ENCODE measurements around the gene CCT3. TPM values are rescaled to one million over a fixed set of nuclear protein-coding genes. Genes with fewer than 3 reads are reported as not detected.

The CCT3 gene
- total RNA-seq, 1 experiment from 2014 or later: 619 TPM

DNA sequence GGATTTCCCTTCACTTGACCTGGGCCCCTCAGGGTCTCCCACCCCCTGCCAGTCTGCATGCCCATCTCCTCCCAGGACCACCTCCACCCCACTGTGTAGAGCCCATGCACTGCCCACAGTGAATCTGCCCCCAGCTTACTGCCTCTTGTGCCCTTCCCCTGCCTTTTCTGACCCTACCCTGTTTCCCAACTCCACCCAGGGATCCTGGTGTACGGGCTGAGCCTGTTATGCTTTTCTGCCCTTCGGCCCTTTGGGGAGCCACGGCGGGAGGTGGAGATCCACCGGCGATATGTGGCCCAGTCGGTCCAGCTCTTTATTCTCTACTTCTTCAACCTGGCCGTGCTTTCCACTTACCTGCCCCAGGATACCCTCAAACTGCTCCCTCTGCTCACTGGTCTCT, 52.0 kb downstream of the CCT3 start:
- Histone ChIP-seq H2AFZ (ENCODE audit: low read depth, low read length, poor library complexity, severe bottlenecking) (no peak overlapping the region), H3K9ac (ENCODE audit: low read length) (no peak overlapping the region), H3K4me3 (replicated peaks in 1 of 2; ENCODE audit: low read depth in 1 of 2, low read length in 2 of 2) (no peak overlapping the region), H3K27me3 (ENCODE audit: insufficient read depth, low read length) (no peaks in the 10 kb centered on the region), H3K9me2 (ENCODE audit: insufficient read depth) (no peaks in the 10 kb centered on the region), H3K79me2 (ENCODE audit: insufficient read depth, low read length) (peaks cover 24% of the 10 kb centered on the region), H3K4me2 (ENCODE audit: low read length) (no peak overlapping the region), H3K27ac (ENCODE audit: low read depth, low read length) (no peak overlapping the region), H3K36me3 (ENCODE audit: control insufficient read depth in 1 of 2, insufficient read depth in 2 of 2, low read length in 2 of 2) (no peaks in the 10 kb centered on the region), H4K20me1 (ENCODE audit: insufficient read depth) (peaks cover 4% of the 10 kb centered on the region; the same call in 1 of the 2 replicates), H3K9me3 (ENCODE audit: control insufficient read depth in 1 of 2, insufficient read depth in 1 of 2, low read depth in 1 of 2, low read length in 2 of 2) (no peaks in the 10 kb centered on the region), H3K4me1 (ENCODE audit: control insufficient read depth in 1 of 2, insufficient read depth in 2 of 2, low read length in 2 of 2) (peaks cover 18 to 22% of the 10 kb centered on the region in 2 experiments)
- no TSS peak for BruUV-seq (replicated peaks)
- ChIA-PET POLR2A (no interaction called here), CTCF (no interaction called here), RAD21 (ENCODE audit: low non-redundant PET in 1 of 2, low total read pairs in 2 of 2, uncharacterized antibody in 2 of 2, unreplicated experiment in 2 of 2) (no interaction called here)
- ATAC-seq (no peak), DNase-seq (ENCODE audit: low read depth, low spot score) (no peak)
- intact Hi-C loops (cut with micrococcal nuclease): no loop called here
- no peak for TF ChIP-seq SRF (IDR thresholded peaks at IDR 0.05; ENCODE audit: low read depth)
- TF ChIP-seq SIN3A (IDR thresholded peaks at IDR 0.05; ENCODE audit: low read depth): no peak
- TF ChIP-seq YY1 (IDR thresholded peaks at IDR 0.05; ENCODE audit: extremely low read depth, insufficient replicate concordance, low read depth, low read length): no peak
- TF ChIP-seq CBX3 (IDR thresholded peaks at IDR 0.05; ENCODE audit: low read depth): no peak
- TF ChIP-seq SP1 (IDR thresholded peaks at IDR 0.05; ENCODE audit: low read depth): no peak
- TF ChIP-seq, protein P1, sequence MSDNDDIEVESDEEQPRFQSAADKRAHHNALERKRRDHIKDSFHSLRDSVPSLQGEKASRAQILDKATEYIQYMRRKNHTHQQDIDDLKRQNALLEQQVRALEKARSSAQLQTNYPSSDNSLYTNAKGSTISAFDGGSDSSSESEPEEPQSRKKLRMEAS (IDR thresholded peaks at IDR 0.05): no peak
- no peak for TF ChIP-seq POLR2AphosphoS5 (IDR thresholded peaks at IDR 0.05; ENCODE audit: low read depth, low read length)
- TF ChIP-seq JUND (IDR thresholded peaks at IDR 0.05): no peak
- no peak for TF ChIP-seq EZH2 (IDR thresholded peaks at IDR 0.05)
- TF ChIP-seq POLR2A (IDR thresholded peaks at IDR 0.05; ENCODE audit: borderline replicate concordance, extremely low read depth, insufficient read depth, insufficient read length): no peak
- TF ChIP-seq CEBPB (IDR thresholded peaks at IDR 0.05; ENCODE audit: low read depth): no peak

DNA sequence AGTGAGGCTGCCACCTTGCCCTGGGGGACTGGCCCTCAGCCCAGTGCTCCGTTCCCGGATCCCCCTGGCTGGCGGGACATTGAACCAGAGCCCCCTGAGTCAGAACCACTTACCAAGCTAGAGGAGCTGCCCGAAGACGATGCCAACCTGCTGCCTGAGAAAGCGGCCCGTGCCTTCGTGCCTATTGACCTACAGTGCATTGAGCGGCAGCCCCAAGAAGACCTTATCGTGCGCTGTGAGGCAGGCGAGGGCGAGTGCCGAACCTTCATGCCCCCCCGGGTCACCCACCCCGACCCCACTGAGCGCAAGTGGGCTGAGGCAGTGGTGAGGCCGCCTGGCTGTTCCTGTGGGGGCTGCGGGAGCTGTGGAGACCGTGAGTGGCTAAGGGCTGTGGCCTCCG, 52.7 kb downstream of the CCT3 start:
- H3K27me3 ChIP-seq (ENCODE audit: insufficient read depth, low read length): no peaks in the 10 kb centered on the region
- H3K4me2 ChIP-seq (ENCODE audit: low read length): no peak overlapping the region
- H3K9me3 ChIP-seq (ENCODE audit: control insufficient read depth in 1 of 2, insufficient read depth in 1 of 2, low read depth in 1 of 2, low read length in 2 of 2): no peaks in the 10 kb centered on the region
- H3K4me1 ChIP-seq (ENCODE audit: control insufficient read depth in 1 of 2, insufficient read depth in 2 of 2, low read length in 2 of 2): peaks cover 24 to 27% of the 10 kb centered on the region in 2 experiments
- H4K20me1 ChIP-seq (ENCODE audit: insufficient read depth): peaks cover 4% of the 10 kb centered on the region; the same call in 1 of the 2 replicates
- BruUV-seq (replicated peaks): no TSS peak
- H2AFZ ChIP-seq (ENCODE audit: low read depth, low read length, poor library complexity, severe bottlenecking): no peak overlapping the region
- H3K9ac ChIP-seq (ENCODE audit: low read length): no peak overlapping the region
- ATAC-seq (no peak), DNase-seq (ENCODE audit: low read depth, low spot score) (no peak)
- CTCF ChIA-PET: no interaction called here
- intact Hi-C loops (cut with micrococcal nuclease): no loop called here
- H3K79me2 ChIP-seq (ENCODE audit: insufficient read depth, low read length): peaks cover 30% of the 10 kb centered on the region
- H3K36me3 ChIP-seq (ENCODE audit: control insufficient read depth in 1 of 2, insufficient read depth in 2 of 2, low read length in 2 of 2): peaks cover 0 to under 1% of the 10 kb centered on the region in 2 experiments; a peak in 1 of 4 replicates
- POLR2A ChIA-PET: no interaction called here
- RAD21 ChIA-PET (ENCODE audit: low non-redundant PET in 1 of 2, low total read pairs in 2 of 2, uncharacterized antibody in 2 of 2, unreplicated experiment in 2 of 2): no interaction called here
- H3K4me3 ChIP-seq (replicated peaks in 1 of 2; ENCODE audit: low read depth in 1 of 2, low read length in 2 of 2): no peak overlapping the region
- H3K27ac ChIP-seq (ENCODE audit: low read depth, low read length): no peak overlapping the region
- no peaks in the 10 kb centered on the region for H3K9me2 ChIP-seq (ENCODE audit: insufficient read depth)
- TF ChIP-seq CEBPB (IDR thresholded peaks at IDR 0.05; ENCODE audit: low read depth) (no peak), SP1 (IDR thresholded peaks at IDR 0.05; ENCODE audit: low read depth) (no peak), FOSL1 (IDR thresholded peaks at IDR 0.05; ENCODE audit: low read depth) (no peak), EZH2phosphoT487 (IDR thresholded peaks at IDR 0.05; ENCODE audit: borderline replicate concordance) (no peak), POLR2AphosphoS5 (IDR thresholded peaks at IDR 0.05; ENCODE audit: low read depth, low read length) (no peak), ZNF274 (IDR thresholded peaks at IDR 0.05; ENCODE audit: low read depth, low read length) (no peak), POLR2A (IDR thresholded peaks at IDR 0.05; ENCODE audit: borderline replicate concordance, extremely low read depth, insufficient read depth, insufficient read length) (no peak), YY1 (IDR thresholded peaks at IDR 0.05; ENCODE audit: extremely low read depth, insufficient replicate concordance, low read depth, low read length) (no peak), TCF7L2 (IDR thresholded peaks at IDR 0.05; ENCODE audit: borderline replicate concordance, extremely low read depth, insufficient read depth, insufficient read length) (no peak)
- TF ChIP-seq, protein P2, sequence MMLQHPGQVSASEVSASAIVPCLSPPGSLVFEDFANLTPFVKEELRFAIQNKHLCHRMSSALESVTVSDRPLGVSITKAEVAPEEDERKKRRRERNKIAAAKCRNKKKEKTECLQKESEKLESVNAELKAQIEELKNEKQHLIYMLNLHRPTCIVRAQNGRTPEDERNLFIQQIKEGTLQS (IDR thresholded peaks at IDR 0.05): no peak
- TF ChIP-seq, protein P3, sequence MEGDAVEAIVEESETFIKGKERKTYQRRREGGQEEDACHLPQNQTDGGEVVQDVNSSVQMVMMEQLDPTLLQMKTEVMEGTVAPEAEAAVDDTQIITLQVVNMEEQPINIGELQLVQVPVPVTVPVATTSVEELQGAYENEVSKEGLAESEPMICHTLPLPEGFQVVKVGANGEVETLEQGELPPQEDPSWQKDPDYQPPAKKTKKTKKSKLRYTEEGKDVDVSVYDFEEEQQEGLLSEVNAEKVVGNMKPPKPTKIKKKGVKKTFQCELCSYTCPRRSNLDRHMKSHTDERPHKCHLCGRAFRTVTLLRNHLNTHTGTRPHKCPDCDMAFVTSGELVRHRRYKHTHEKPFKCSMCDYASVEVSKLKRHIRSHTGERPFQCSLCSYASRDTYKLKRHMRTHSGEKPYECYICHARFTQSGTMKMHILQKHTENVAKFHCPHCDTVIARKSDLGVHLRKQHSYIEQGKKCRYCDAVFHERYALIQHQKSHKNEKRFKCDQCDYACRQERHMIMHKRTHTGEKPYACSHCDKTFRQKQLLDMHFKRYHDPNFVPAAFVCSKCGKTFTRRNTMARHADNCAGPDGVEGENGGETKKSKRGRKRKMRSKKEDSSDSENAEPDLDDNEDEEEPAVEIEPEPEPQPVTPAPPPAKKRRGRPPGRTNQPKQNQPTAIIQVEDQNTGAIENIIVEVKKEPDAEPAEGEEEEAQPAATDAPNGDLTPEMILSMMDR (IDR thresholded peaks at IDR 0.05 in 2 of 3, conservative IDR thresholded peaks at IDR 0.05 in 1 of 3; ENCODE audit: borderline replicate concordance in 1 of 3, insufficient read depth in 1 of 3, low read depth in 2 of 3, low read length in 2 of 3): no peak

Data from HCT116 (cell line).